HL-60 (cell line): ENCODE results near the gene MCM7.
"Not testable (repeated sequence)": the region's sequence is repeated elsewhere in the genome, so short reads cannot be mapped to it uniquely, and the experiment has no call there.

Source experiments
- DNase-seq, 2 experiments: peaks; one replicate each; pipeline ENCODE4 v3.0.0-alpha.2; 2010 to 2020; ENCODE audit warnings: low read depth in 1 of 2, low spot score in 1 of 2
- H3K27ac ChIP-seq: fragments of 250-450 bp; sonication (Bioruptor Pico); replicated peaks from 2 replicates; pipeline ENCODE4 v1.5.1; 2020; ENCODE audit warnings: mild to moderate bottlenecking, moderate library complexity
- H3K27me3 ChIP-seq: fragments of 250-450 bp; sonication (Bioruptor Pico); 2 replicates; pipeline ENCODE4 v1.5.1; 2021; ENCODE audit warnings: mild to moderate bottlenecking, moderate library complexity; ENCODE audit not compliant: insufficient read depth, poor library complexity, severe bottlenecking
- H3K4me3 ChIP-seq: replicated peaks from 2 replicates; pipeline ENCODE4 v1.5.1; 2011; ENCODE audit warnings: mild to moderate bottlenecking, control low read depth, low read length; ENCODE audit not compliant: insufficient read depth
- CTCF ChIP-seq: IDR thresholded peaks from one replicate; pipeline ENCODE4 v1.5.1; 2011; ENCODE audit warnings: low read length, control low read depth, inconsistent platforms; ENCODE audit not compliant: insufficient read depth
- GABPA ChIP-seq: IDR thresholded peaks from 2 replicates; pipeline ENCODE4 v1.6.1; 2012; ENCODE audit warnings: low read depth
- POLR2AphosphoS5 ChIP-seq: IDR thresholded peaks from 2 replicates; pipeline ENCODE4 v1.6.1; 2012; ENCODE audit warnings: low read depth
- REST ChIP-seq: IDR thresholded peaks from 2 replicates; pipeline ENCODE4 v1.6.1; 2012; ENCODE audit warnings: low read depth; ENCODE audit not compliant: insufficient replicate concordance
- SPI1 ChIP-seq: IDR thresholded peaks from 2 replicates; pipeline ENCODE4 v1.6.1; 2012; ENCODE audit warnings: low read depth, mild to moderate bottlenecking, borderline replicate concordance

The MCM7 gene

GRCh38 chr7:100147278-100147677, 46.1 kb upstream of the MCM7 start:
- H3K4me3 ChIP-seq = no peak overlapping the region
- H3K27ac ChIP-seq = no peak overlapping the region
- no peaks in the 10 kb centered on the region for H3K27me3 ChIP-seq
- TF ChIP-seq GABPA = no peak
- no peak for TF ChIP-seq SPI1
- no peak for TF ChIP-seq REST
- no peak for TF ChIP-seq POLR2AphosphoS5
- TF ChIP-seq CTCF = no peak
- DNase-seq = no peak

DNA sequence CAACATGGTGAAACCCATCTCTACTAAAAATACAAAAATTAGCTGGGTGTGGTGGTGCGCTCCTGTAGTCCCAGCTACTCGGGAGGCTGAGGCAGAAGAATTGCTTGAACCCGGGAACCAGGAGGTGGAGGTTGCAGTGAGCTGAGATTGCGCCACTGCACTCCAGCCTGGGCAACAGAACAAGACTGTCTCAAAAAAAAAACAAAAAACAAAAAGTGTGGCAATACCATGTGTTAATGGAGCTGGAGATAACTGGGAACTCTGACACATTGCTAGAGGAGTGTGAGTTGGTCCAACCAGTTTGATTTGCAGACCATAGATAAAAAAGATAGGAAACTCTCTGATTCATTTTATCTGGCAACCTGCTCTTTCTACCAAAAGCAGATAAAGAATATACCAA, 45.2 kb upstream of the MCM7 start:
- H3K27ac ChIP-seq, H3K4me3 ChIP-seq, H3K27me3 ChIP-seq: not testable (repeated sequence)
- peak in 1 of 2 experiments; percentile 30 for DNase-seq

DNA sequence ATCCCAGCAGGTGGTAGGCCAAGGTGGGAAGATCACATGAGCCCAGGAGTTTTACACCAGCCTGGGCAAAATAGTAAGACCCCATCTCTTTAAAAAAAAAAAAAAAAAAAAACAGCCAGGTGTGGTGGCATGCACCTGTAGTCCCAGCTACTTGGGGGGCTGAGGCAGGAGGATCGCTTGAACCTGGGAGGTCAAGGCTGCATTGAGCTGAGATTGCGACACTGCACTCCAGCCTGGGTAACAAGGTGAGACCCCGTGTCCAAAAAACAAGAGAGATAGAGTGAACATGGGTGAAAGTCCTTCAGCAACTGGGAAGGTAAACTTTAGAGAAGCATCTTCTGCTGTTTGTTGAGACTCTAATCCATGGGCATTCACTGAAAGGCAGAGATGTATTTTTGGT, 41.3 kb upstream of the MCM7 start:
- no peak for DNase-seq
- Histone ChIP-seq H3K27ac (peak overlapping the region; percentile 53), H3K27me3 (no peaks in the 10 kb centered on the region), H3K4me3 (no peak overlapping the region)
- no peak for TF ChIP-seq POLR2AphosphoS5
- no peak for TF ChIP-seq REST
- TF ChIP-seq CTCF = no peak
- TF ChIP-seq GABPA = no peak
- TF ChIP-seq SPI1 = no peak

- peak; percentile 42 to 69 for DNase-seq
- H3K4me3 ChIP-seq = no peak overlapping the region
- peak overlapping the region; percentile 53 for H3K27ac ChIP-seq
- TF ChIP-seq POLR2AphosphoS5 (peak; percentile 42; the same call in 1 of the 2 replicates), REST (peak; percentile 28), SPI1 (no peak; the same call in 1 of the 2 replicates), GABPA (no peak)
- H3K27me3 ChIP-seq = no peaks in the 10 kb centered on the region
Measured at GRCh38 chr7:100141555-100141949, 40.4 kb upstream of the MCM7 start.
